WTC11 (cell line): ENCODE data around the gene CACNA1D. TPM values are rescaled to one million over a fixed set of nuclear protein-coding genes. Genes with fewer than 3 reads are reported as not detected.

Source experiments
- ATAC-seq: fragments of 200-7000 bp; cut with Tn5 transposase; 2 replicates; pipeline ENCODE4 v1.10.0; 2021; ENCODE audit warnings: mild to moderate bottlenecking, moderate library complexity
- CTCF ChIA-PET: fragments of 300-600 bp; sonication (Branson Sonifier 250); formaldehyde crosslinking; loops from one replicate; lab custom pipeline; 2021; ENCODE audit warnings: antibody characterized with exemption; lab: Charles Lee
- POLR2A ChIA-PET: fragments of 350-600 bp; sonication (Branson Sonifier 250); formaldehyde crosslinking; loops from one replicate; lab custom pipeline; 2021; ENCODE audit warnings: antibody characterized with exemption; lab: Charles Lee
- DNase-seq: peaks from one replicate; pipeline ENCODE4 v3.0.0; 2021; ENCODE audit warnings: low spot score
- H3K27ac Mint-ChIP-seq: 2 replicates; pipeline ENCODE4 v1.8.0; 2021; ENCODE audit warnings: mixed read lengths
- H3K27me3 Mint-ChIP-seq: 2 replicates; pipeline ENCODE4 v1.8.0; 2021; ENCODE audit warnings: low read depth, mild to moderate bottlenecking, moderate library complexity, mixed read lengths
- H3K36me3 Mint-ChIP-seq: 2 replicates; pipeline ENCODE4 v1.8.0; 2021; ENCODE audit warnings: mixed read lengths
- H3K4me1 Mint-ChIP-seq: 2 replicates; pipeline ENCODE4 v1.8.0; 2022; ENCODE audit warnings: mixed read lengths
- H3K4me3 Mint-ChIP-seq: 2 replicates; pipeline ENCODE4 v1.8.0; 2021; ENCODE audit warnings: mild to moderate bottlenecking, moderate library complexity, mixed read lengths
- H3K9me3 Mint-ChIP-seq: 2 replicates; pipeline ENCODE4 v1.8.0; 2021; ENCODE audit warnings: mixed read lengths
- AR ChIP-seq: fragments of 250-450 bp; sonication (Bioruptor Pico); IDR thresholded peaks from 2 replicates; pipeline ENCODE4 v1.9.0; 2021; ENCODE audit warnings: mild to moderate bottlenecking
- ATF1 ChIP-seq: sonication (generic); formaldehyde crosslinking; IDR thresholded peaks from 2 replicates; pipeline ENCODE4 v1.8.1; 2023; ENCODE audit warnings: mild to moderate bottlenecking, moderate library complexity, missing genetic modification reagents
- CREM ChIP-seq: sonication (generic); formaldehyde crosslinking; IDR thresholded peaks from 2 replicates; pipeline ENCODE4 v1.8.1; 2022; ENCODE audit warnings: mild to moderate bottlenecking, missing genetic modification reagents, moderate library complexity
- ELF4 ChIP-seq: sonication (generic); formaldehyde crosslinking; IDR thresholded peaks from 2 replicates; pipeline ENCODE4 v1.8.1; 2022; ENCODE audit warnings: low read depth, mild to moderate bottlenecking, moderate library complexity, missing genetic modification reagents
- EMX1 ChIP-seq: fragments of 250-450 bp; sonication (Bioruptor Pico); IDR thresholded peaks from 2 replicates; pipeline ENCODE4 v1.8.0; 2021; ENCODE audit warnings: mild to moderate bottlenecking
- ESRRA ChIP-seq: sonication (generic); formaldehyde crosslinking; IDR thresholded peaks from 2 replicates; pipeline ENCODE4 v1.8.1; 2022; ENCODE audit warnings: mild to moderate bottlenecking, missing genetic modification reagents, borderline replicate concordance
- JAZF1 ChIP-seq: fragments of 250-450 bp; sonication (Bioruptor Pico); IDR thresholded peaks from 2 replicates; pipeline ENCODE4 v1.9.0; 2021; ENCODE audit warnings: moderate library complexity, mild to moderate bottlenecking, inconsistent platforms
- MYBL2 ChIP-seq: sonication (generic); formaldehyde crosslinking; IDR thresholded peaks from 2 replicates; pipeline ENCODE4 v1.8.1; 2023; ENCODE audit warnings: mild to moderate bottlenecking, moderate library complexity, missing genetic modification reagents
- NFATC4 ChIP-seq: fragments of 250-450 bp; sonication (Bioruptor Pico); IDR thresholded peaks from 2 replicates; pipeline ENCODE4 v1.9.0; 2021; ENCODE audit warnings: mild to moderate bottlenecking
- OVOL2 ChIP-seq: fragments of 250-450 bp; sonication (Bioruptor Pico); IDR thresholded peaks from 2 replicates; pipeline ENCODE4 v1.9.0; 2021; ENCODE audit warnings: mild to moderate bottlenecking, borderline replicate concordance
- RELA ChIP-seq: sonication (generic); formaldehyde crosslinking; IDR thresholded peaks from 2 replicates; pipeline ENCODE4 v1.8.1; 2022; ENCODE audit warnings: missing genetic modification reagents, mild to moderate bottlenecking, borderline replicate concordance
- TEAD1 ChIP-seq: sonication (generic); formaldehyde crosslinking; IDR thresholded peaks from 2 replicates; pipeline ENCODE4 v1.8.0; 2022; ENCODE audit warnings: mild to moderate bottlenecking, missing genetic modification reagents
- TEAD4 ChIP-seq: sonication (generic); formaldehyde crosslinking; IDR thresholded peaks from 2 replicates; pipeline ENCODE4 v1.8.0; 2022; ENCODE audit warnings: mild to moderate bottlenecking, missing genetic modification reagents
- ZNF138 ChIP-seq: sonication (generic); formaldehyde crosslinking; conservative IDR thresholded peaks from 2 replicates; pipeline ENCODE4 v1.8.1; 2022; ENCODE audit warnings: mild to moderate bottlenecking, moderate library complexity, missing genetic modification reagents
- ZNF263 ChIP-seq: sonication (generic); formaldehyde crosslinking; IDR thresholded peaks from 2 replicates; pipeline ENCODE4 v1.8.1; 2022; ENCODE audit warnings: low read depth, mild to moderate bottlenecking, moderate library complexity, missing genetic modification reagents
- ZNF532 ChIP-seq: fragments of 250-450 bp; sonication (Bioruptor Pico); IDR thresholded peaks from 2 replicates; pipeline ENCODE4 v1.9.0; 2021; ENCODE audit warnings: mild to moderate bottlenecking, borderline replicate concordance
- total RNA-seq: library from RNA; stranded (reverse); gene quantifications from 3 replicates; pipeline ENCODE4 v1.2.3, GENCODE V29; 2021
- TF ChIP-seq, protein P1 (sequence below): sonication (generic); formaldehyde crosslinking; conservative IDR thresholded peaks from 2 replicates; pipeline ENCODE4 v1.8.1; 2022; ENCODE audit warnings: mild to moderate bottlenecking, missing genetic modification reagents
- TF ChIP-seq, protein P2 (sequence below): fragments of 250-450 bp; sonication (Bioruptor Pico); conservative IDR thresholded peaks from 2 replicates; pipeline ENCODE4 v1.9.0; 2021; ENCODE audit warnings: mild to moderate bottlenecking
- TF ChIP-seq, protein P3 (sequence below): sonication (generic); formaldehyde crosslinking; IDR thresholded peaks from 2 replicates; pipeline ENCODE4 v1.8.0; 2022; ENCODE audit warnings: missing genetic modification reagents
- TF ChIP-seq, protein P4 (sequence below): sonication (generic); formaldehyde crosslinking; IDR thresholded peaks from 2 replicates; pipeline ENCODE4 v1.8.1; 2023; ENCODE audit warnings: mild to moderate bottlenecking, moderate library complexity, missing genetic modification reagents
- TF ChIP-seq, protein P5 (sequence below): sonication (generic); formaldehyde crosslinking; IDR thresholded peaks from 2 replicates; pipeline ENCODE4 v1.8.1; 2022; ENCODE audit warnings: mild to moderate bottlenecking, missing genetic modification reagents, moderate library complexity, borderline replicate concordance

Gene CACNA1D
- total RNA-seq, 1 experiment from 2014 or later: 2.3 TPM

DNA sequence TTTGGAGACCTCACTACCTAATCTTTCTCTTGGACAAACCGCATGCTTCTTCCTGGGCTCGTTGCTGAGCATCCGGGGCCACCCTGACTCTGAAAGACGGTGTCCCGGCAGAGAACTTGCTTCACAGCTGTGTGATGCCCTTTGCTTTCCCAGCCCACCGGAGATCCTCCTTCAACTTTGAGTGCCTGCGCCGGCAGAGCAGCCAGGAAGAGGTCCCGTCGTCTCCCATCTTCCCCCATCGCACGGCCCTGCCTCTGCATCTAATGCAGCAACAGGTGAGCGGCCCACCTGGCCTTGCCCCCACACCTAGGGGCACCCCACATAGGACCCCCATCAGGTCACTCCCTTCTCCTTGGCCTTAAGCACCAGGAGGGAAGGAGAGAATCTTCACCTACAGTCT, 314.1 kb downstream of the CACNA1D start (continued):
- TF ChIP-seq ZNF532 (CRISPR knock-in tag): no peak
- TF ChIP-seq, protein P1, sequence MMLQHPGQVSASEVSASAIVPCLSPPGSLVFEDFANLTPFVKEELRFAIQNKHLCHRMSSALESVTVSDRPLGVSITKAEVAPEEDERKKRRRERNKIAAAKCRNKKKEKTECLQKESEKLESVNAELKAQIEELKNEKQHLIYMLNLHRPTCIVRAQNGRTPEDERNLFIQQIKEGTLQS: no peak
- no peak for TF ChIP-seq MYBL2 (CRISPR knock-in tag)
- TF ChIP-seq, protein P2, sequence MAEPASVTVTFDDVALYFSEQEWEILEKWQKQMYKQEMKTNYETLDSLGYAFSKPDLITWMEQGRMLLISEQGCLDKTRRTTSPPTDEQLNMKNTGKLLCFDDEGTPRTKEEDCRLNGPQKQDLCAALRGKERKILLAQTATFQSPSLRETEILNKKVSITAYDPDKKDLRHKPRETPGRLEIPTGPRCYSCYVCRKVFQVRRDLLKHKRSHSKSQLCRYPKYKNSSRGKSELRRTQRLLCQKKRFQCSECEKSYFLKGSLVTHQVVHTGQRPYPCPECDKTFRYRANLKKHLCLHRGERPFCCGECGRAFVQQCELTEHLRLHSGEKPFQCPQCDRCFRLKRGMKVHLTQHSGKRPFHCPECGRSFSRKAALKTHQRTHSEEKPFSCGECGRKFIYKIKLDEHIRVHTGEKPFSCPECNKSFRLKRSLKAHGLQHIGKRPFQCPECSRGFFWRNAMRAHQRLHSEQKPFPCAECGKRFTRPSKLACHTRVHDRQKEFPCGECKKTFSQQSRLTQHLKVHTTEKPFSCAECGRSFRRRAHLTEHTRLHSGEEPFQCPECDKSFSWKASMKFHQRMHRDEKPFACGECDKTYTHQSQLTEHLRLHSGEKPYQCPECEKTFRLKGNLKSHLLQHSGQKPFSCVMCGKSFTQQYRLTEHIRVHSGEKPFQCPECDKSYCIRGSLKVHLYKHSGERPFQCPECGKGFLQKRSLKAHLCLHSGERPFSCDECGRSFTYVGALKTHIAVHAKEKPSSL (CRISPR knock-in tag): no peak
- TF ChIP-seq, protein P3, sequence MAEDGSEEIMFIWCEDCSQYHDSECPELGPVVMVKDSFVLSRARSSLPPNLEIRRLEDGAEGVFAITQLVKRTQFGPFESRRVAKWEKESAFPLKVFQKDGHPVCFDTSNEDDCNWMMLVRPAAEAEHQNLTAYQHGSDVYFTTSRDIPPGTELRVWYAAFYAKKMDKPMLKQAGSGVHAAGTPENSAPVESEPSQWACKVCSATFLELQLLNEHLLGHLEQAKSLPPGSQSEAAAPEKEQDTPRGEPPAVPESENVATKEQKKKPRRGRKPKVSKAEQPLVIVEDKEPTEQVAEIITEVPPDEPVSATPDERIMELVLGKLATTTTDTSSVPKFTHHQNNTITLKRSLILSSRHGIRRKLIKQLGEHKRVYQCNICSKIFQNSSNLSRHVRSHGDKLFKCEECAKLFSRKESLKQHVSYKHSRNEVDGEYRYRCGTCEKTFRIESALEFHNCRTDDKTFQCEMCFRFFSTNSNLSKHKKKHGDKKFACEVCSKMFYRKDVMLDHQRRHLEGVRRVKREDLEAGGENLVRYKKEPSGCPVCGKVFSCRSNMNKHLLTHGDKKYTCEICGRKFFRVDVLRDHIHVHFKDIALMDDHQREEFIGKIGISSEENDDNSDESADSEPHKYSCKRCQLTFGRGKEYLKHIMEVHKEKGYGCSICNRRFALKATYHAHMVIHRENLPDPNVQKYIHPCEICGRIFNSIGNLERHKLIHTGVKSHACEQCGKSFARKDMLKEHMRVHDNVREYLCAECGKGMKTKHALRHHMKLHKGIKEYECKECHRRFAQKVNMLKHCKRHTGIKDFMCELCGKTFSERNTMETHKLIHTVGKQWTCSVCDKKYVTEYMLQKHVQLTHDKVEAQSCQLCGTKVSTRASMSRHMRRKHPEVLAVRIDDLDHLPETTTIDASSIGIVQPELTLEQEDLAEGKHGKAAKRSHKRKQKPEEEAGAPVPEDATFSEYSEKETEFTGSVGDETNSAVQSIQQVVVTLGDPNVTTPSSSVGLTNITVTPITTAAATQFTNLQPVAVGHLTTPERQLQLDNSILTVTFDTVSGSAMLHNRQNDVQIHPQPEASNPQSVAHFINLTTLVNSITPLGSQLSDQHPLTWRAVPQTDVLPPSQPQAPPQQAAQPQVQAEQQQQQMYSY: no peak
- TF ChIP-seq, protein P4, sequence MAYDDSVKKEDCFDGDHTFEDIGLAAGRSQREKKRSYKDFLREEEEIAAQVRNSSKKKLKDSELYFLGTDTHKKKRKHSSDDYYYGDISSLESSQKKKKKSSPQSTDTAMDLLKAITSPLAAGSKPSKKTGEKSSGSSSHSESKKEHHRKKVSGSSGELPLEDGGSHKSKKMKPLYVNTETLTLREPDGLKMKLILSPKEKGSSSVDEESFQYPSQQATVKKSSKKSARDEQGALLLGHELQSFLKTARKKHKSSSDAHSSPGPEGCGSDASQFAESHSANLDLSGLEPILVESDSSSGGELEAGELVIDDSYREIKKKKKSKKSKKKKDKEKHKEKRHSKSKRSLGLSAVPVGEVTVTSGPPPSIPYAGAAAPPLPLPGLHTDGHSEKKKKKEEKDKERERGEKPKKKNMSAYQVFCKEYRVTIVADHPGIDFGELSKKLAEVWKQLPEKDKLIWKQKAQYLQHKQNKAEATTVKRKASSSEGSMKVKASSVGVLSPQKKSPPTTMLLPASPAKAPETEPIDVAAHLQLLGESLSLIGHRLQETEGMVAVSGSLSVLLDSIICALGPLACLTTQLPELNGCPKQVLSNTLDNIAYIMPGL (CRISPR knock-in tag): no peak
- TF ChIP-seq OVOL2 (CRISPR knock-in tag): no peak

DNA sequence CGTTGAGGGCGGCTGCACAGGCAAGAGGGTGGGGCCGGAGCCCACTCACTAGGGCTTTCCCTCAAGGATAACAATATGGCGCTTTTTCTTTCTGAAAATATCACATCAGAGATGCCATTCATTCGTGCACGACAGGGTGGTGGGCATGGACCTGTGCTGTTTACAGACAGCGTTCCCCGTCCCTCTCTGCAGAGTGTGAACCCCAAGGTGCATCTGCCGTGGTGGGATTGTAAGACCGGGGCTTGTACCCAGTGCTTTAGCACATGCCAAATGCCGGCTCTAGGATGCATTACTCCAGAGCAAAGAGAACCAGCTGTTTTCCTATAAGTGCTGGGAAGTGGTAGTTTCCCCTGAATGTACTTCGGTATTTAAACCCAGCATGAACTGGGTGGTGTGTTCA, 314.9 kb downstream of the CACNA1D start:
- Mint-ChIP-seq H3K9me3 (no peaks in the 10 kb centered on the region), H3K27me3 (no peaks in the 10 kb centered on the region), H3K36me3 (no peaks in the 10 kb centered on the region), H3K4me1 (peaks cover 10% of the 10 kb centered on the region), H3K27ac (no peak overlapping the region), H3K4me3 (no peak overlapping the region)
- ChIA-PET CTCF (no interaction called here), POLR2A (no interaction called here)
- ATAC-seq (no peak), DNase-seq (no peak)
- TF ChIP-seq EMX1 (CRISPR knock-in tag) (no peak), AR (no peak), TEAD4 (no peak), ELF4 (CRISPR knock-in tag) (no peak), ESRRA (CRISPR knock-in tag) (no peak), ZNF263 (CRISPR knock-in tag) (no peak), CREM (CRISPR knock-in tag) (no peak), JAZF1 (CRISPR knock-in tag) (no peak), RELA (CRISPR knock-in tag) (no peak), ATF1 (CRISPR knock-in tag) (no peak), TEAD1 (CRISPR knock-in tag) (no peak), ZNF138 (CRISPR knock-in tag) (no peak), NFATC4 (CRISPR knock-in tag) (no peak)
- TF ChIP-seq, protein P5, sequence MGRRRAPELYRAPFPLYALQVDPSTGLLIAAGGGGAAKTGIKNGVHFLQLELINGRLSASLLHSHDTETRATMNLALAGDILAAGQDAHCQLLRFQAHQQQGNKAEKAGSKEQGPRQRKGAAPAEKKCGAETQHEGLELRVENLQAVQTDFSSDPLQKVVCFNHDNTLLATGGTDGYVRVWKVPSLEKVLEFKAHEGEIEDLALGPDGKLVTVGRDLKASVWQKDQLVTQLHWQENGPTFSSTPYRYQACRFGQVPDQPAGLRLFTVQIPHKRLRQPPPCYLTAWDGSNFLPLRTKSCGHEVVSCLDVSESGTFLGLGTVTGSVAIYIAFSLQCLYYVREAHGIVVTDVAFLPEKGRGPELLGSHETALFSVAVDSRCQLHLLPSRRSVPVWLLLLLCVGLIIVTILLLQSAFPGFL (CRISPR knock-in tag): no peak
